22Rv1 (cell line): ENCODE data around the gene DPYSL5.

ENCODE experiments used
- ZFX ChIP-seq: fragments of 450-650 bp; IDR thresholded peaks from 2 replicates; pipeline ENCODE4 v1.6.1; 2017; ENCODE audit warnings: antibody characterized with exemption, borderline replicate concordance
- TF ChIP-seq, protein P1 (sequence below): fragments of 450-650 bp; IDR thresholded peaks from 2 replicates; pipeline ENCODE4 v1.5.1; 2017; ENCODE audit warnings: mild to moderate bottlenecking

DNA sequence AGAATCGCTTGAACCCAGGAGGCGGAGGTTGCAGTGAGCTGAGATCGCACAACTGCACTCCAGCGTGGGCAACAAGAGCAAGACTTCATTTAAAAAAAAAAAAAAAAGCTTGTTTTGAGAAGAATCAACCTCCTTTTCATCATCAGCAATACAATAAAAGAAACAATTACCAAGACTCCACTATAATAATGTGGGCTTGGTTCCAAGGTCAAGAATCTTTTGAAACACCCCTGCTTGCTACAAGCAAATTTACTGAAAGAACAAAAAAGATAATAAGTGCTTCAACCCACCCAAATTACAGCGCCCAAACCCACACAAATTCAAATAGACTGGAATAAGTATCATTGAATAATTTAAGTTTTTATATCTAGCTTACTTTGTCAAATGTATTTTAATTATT, 88.9 kb downstream of the DPYSL5 start:
- TF ChIP-seq, protein P1, sequence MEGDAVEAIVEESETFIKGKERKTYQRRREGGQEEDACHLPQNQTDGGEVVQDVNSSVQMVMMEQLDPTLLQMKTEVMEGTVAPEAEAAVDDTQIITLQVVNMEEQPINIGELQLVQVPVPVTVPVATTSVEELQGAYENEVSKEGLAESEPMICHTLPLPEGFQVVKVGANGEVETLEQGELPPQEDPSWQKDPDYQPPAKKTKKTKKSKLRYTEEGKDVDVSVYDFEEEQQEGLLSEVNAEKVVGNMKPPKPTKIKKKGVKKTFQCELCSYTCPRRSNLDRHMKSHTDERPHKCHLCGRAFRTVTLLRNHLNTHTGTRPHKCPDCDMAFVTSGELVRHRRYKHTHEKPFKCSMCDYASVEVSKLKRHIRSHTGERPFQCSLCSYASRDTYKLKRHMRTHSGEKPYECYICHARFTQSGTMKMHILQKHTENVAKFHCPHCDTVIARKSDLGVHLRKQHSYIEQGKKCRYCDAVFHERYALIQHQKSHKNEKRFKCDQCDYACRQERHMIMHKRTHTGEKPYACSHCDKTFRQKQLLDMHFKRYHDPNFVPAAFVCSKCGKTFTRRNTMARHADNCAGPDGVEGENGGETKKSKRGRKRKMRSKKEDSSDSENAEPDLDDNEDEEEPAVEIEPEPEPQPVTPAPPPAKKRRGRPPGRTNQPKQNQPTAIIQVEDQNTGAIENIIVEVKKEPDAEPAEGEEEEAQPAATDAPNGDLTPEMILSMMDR, result no peak
- no peak for TF ChIP-seq ZFX
